ENCODE results near the gene CDH23.

Gene CDH23

GRCh38 chr10:71660313-71660712 is 263.6 kb downstream of the CDH23 start:
- Histone ChIP-seq H3K36me3 (no peaks in the 10 kb centered on the region), H3K27ac (peak overlapping the region; percentile 25), H3K9me3 (no peaks in the 10 kb centered on the region), H3K4me1 (ENCODE audit: control insufficient read depth in 1 of 2, insufficient read depth in 1 of 2, low read depth in 1 of 2, low read length in 1 of 2) (peaks cover 7% of the 10 kb centered on the region in 2 experiments), H3K4me3 (ENCODE audit: low read depth in 1 of 2, low read length in 1 of 2) (no peak overlapping the region), H3K27me3 (no peaks in the 10 kb centered on the region)
- TF ChIP-seq CTCF (IDR thresholded peaks at IDR 0.05), result no peak

DNA sequence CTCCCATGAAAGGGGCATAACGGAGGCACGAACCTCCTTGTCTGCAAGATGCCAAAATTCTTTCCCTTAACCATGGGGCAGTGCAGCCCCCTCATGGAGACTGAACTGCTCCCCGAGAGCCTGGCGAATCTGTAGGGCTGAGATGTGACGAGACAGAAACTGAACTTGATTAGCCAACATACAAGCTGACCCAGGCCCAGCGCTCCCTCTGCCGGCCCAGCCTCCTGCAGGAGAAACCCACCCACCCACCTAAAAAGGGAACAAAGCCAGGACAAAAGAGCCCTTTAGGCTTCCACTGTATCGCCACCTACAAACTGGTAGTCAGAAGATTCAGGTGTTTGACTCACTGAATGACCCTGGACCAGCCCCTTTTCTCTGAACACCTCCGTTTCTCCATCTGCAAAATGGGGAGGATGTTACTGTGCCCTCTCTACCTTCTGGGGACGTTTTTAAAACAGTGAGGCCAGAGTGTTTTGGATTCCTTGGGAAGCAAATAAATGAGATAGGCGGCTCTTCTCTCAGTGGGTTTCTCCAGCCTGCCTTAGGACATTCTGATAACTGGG is 264.4 kb downstream of the CDH23 start:
- Histone ChIP-seq H3K4me3 (ENCODE audit: low read depth in 1 of 2, low read length in 1 of 2) (no peak overlapping the region), H3K9me3 (no peaks in the 10 kb centered on the region), H3K36me3 (no peaks in the 10 kb centered on the region), H3K27me3 (peaks cover 3% of the 10 kb centered on the region), H3K27ac (no peak overlapping the region), H3K4me1 (ENCODE audit: control insufficient read depth in 1 of 2, insufficient read depth in 1 of 2, low read depth in 1 of 2, low read length in 1 of 2) (peaks cover 7% of the 10 kb centered on the region in 2 experiments)
- no peak for TF ChIP-seq CTCF (IDR thresholded peaks at IDR 0.05)

- Histone ChIP-seq H3K4me1 (ENCODE audit: control insufficient read depth in 1 of 2, insufficient read depth in 1 of 2, low read depth in 1 of 2, low read length in 1 of 2) (peaks cover 7 to 8% of the 10 kb centered on the region in 2 experiments), H3K36me3 (no peaks in the 10 kb centered on the region), H3K27ac (no peak overlapping the region), H3K9me3 (no peaks in the 10 kb centered on the region), H3K27me3 (peaks cover 11% of the 10 kb centered on the region), H3K4me3 (ENCODE audit: low read depth in 1 of 2, low read length in 1 of 2) (no peak overlapping the region)
- TF ChIP-seq CTCF (IDR thresholded peaks at IDR 0.05), result no peak
These were observed 265.1 kb downstream of the CDH23 start for GRCh38 chr10:71661779-71662336.

- peaks cover 14% of the 10 kb centered on the region for H3K27me3 ChIP-seq
- peaks cover 13 to 18% of the 10 kb centered on the region in 2 experiments for H3K4me1 ChIP-seq (ENCODE audit: control insufficient read depth in 1 of 2, insufficient read depth in 1 of 2, low read depth in 1 of 2, low read length in 1 of 2)
- H3K27ac ChIP-seq, result no peak overlapping the region
- H3K36me3 ChIP-seq, result no peaks in the 10 kb centered on the region
- TF ChIP-seq CTCF (IDR thresholded peaks at IDR 0.05), result no peak
- H3K4me3 ChIP-seq (ENCODE audit: low read depth in 1 of 2, low read length in 1 of 2), result no peak overlapping the region
- H3K9me3 ChIP-seq, result no peaks in the 10 kb centered on the region
These were observed 266.6 kb downstream of the CDH23 start for GRCh38 chr10:71663311-71663710.

GRCh38 chr10:71664585-71664984 is 267.9 kb downstream of the CDH23 start:
- no peak for TF ChIP-seq CTCF (IDR thresholded peaks at IDR 0.05)
- H3K36me3 ChIP-seq, result no peaks in the 10 kb centered on the region
- H3K27ac ChIP-seq, result no peak overlapping the region
- no peak overlapping the region for H3K4me3 ChIP-seq (ENCODE audit: low read depth in 1 of 2, low read length in 1 of 2)
- H3K9me3 ChIP-seq, result no peaks in the 10 kb centered on the region
- peaks cover 13 to 18% of the 10 kb centered on the region in 2 experiments for H3K4me1 ChIP-seq (ENCODE audit: control insufficient read depth in 1 of 2, insufficient read depth in 1 of 2, low read depth in 1 of 2, low read length in 1 of 2)
- H3K27me3 ChIP-seq, result peaks cover 14% of the 10 kb centered on the region

All from neutrophil (primary cell).